Activated naive CD4-positive, alpha-beta T cell treated with anti-CD3 and anti-CD28 coated beads, Interleukin-2, amount 10 ng/mL, durations not matched to agents 7 days and 5 days (primary cell): ENCODE results near the gene CNTN5.

ENCODE experiments used
- CTCF ChIA-PET: fragments of 350-600 bp; sonication (Branson Sonifier 250); formaldehyde crosslinking; loops from one replicate; lab custom pipeline; 2021; ENCODE audit warnings: antibody characterized with exemption; lab: Charles Lee
- DNase-seq: peaks from one replicate; pipeline ENCODE4 v3.0.0-alpha.2; 2020
- H3K27ac Mint-ChIP-seq: one replicate; pipeline ENCODE4 v1.8.0; 2021; ENCODE audit warnings: mild to moderate bottlenecking, moderate library complexity, mixed read lengths
- H3K27me3 Mint-ChIP-seq: one replicate; pipeline ENCODE4 v1.8.0; 2021; ENCODE audit warnings: mild to moderate bottlenecking, mixed read lengths
- H3K36me3 Mint-ChIP-seq: one replicate; pipeline ENCODE4 v1.8.0; 2021; ENCODE audit warnings: mixed read lengths
- H3K4me1 Mint-ChIP-seq: one replicate; pipeline ENCODE4 v1.8.0; 2021; ENCODE audit warnings: mixed read lengths
- H3K4me3 Mint-ChIP-seq: one replicate; pipeline ENCODE4 v1.8.0; 2021; ENCODE audit warnings: mild to moderate bottlenecking, moderate library complexity, mixed read lengths
- H3K9me3 Mint-ChIP-seq: one replicate; pipeline ENCODE4 v1.8.0; 2021; ENCODE audit warnings: mixed read lengths

CNTN5 gene

GRCh38 chr11:99565333-99565732 is 544.6 kb downstream of the CNTN5 start:
- Mint-ChIP-seq H3K9me3 (peaks cover 4% of the 10 kb centered on the region), H3K4me1 (no peaks in the 10 kb centered on the region), H3K27me3 (no peaks in the 10 kb centered on the region), H3K36me3 (no peaks in the 10 kb centered on the region), H3K4me3 (no peak overlapping the region), H3K27ac (no peak overlapping the region)
- DNase-seq = no peak
- CTCF ChIA-PET = no interaction called here

- H3K4me3 Mint-ChIP-seq = no peak overlapping the region
- CTCF ChIA-PET = no interaction called here
- peaks cover 4% of the 10 kb centered on the region for H3K9me3 Mint-ChIP-seq
- H3K27ac Mint-ChIP-seq = no peak overlapping the region
- H3K27me3 Mint-ChIP-seq = no peaks in the 10 kb centered on the region
- no peak for DNase-seq
- no peaks in the 10 kb centered on the region for H3K4me1 Mint-ChIP-seq
- H3K36me3 Mint-ChIP-seq = no peaks in the 10 kb centered on the region
These were observed 546.7 kb downstream of the CNTN5 start for GRCh38 chr11:99567334-99567956.

- Mint-ChIP-seq H3K4me3 (no peak overlapping the region), H3K36me3 (no peaks in the 10 kb centered on the region), H3K27ac (no peak overlapping the region), H3K9me3 (peaks cover 7% of the 10 kb centered on the region), H3K27me3 (no peaks in the 10 kb centered on the region), H3K4me1 (no peaks in the 10 kb centered on the region)
- no peak for DNase-seq
- CTCF ChIA-PET = no interaction called here
These were observed 548.1 kb downstream of the CNTN5 start for GRCh38 chr11:99568808-99569207.

- H3K27me3 Mint-ChIP-seq = no peaks in the 10 kb centered on the region
- no peak for DNase-seq
- no peak overlapping the region for H3K27ac Mint-ChIP-seq
- H3K36me3 Mint-ChIP-seq = no peaks in the 10 kb centered on the region
- H3K4me3 Mint-ChIP-seq = no peak overlapping the region
- H3K9me3 Mint-ChIP-seq = peaks cover 10% of the 10 kb centered on the region
- no peaks in the 10 kb centered on the region for H3K4me1 Mint-ChIP-seq
- CTCF ChIA-PET = no interaction called here
These were observed 550.3 kb downstream of the CNTN5 start for GRCh38 chr11:99571094-99571493.

GRCh38 chr11:99584830-99585229 is 564.1 kb downstream of the CNTN5 start:
- Mint-ChIP-seq H3K4me3 (no peak overlapping the region), H3K36me3 (no peaks in the 10 kb centered on the region)
- CTCF ChIA-PET = no interaction called here

GRCh38 chr11:99585606-99586005 is 564.9 kb downstream of the CNTN5 start:
- H3K4me3 Mint-ChIP-seq = no peak overlapping the region
- no peaks in the 10 kb centered on the region for H3K36me3 Mint-ChIP-seq
- no peak for DNase-seq
- H3K27me3 Mint-ChIP-seq = no peaks in the 10 kb centered on the region
- H3K27ac Mint-ChIP-seq = no peak overlapping the region
- CTCF ChIA-PET = no interaction called here
- H3K4me1 Mint-ChIP-seq = no peaks in the 10 kb centered on the region
- H3K9me3 Mint-ChIP-seq = peaks cover 11% of the 10 kb centered on the region

More at GRCh38 chr11:99584830-99585229, 564.1 kb downstream of the CNTN5 start:
- Mint-ChIP-seq H3K27me3 (no peaks in the 10 kb centered on the region), H3K27ac (no peak overlapping the region), H3K9me3 (peaks cover 14% of the 10 kb centered on the region), H3K4me1 (no peaks in the 10 kb centered on the region)
- no peak for DNase-seq

GRCh38 chr11:99589771-99590170 is 569.0 kb downstream of the CNTN5 start:
- Mint-ChIP-seq H3K36me3 (no peaks in the 10 kb centered on the region), H3K4me1 (no peaks in the 10 kb centered on the region), H3K4me3 (no peak overlapping the region), H3K27ac (no peak overlapping the region), H3K27me3 (no peaks in the 10 kb centered on the region), H3K9me3 (peaks cover 4% of the 10 kb centered on the region)
- no peak for DNase-seq
- CTCF ChIA-PET = no interaction called here

- no peaks in the 10 kb centered on the region for H3K4me1 Mint-ChIP-seq
- no peaks in the 10 kb centered on the region for H3K36me3 Mint-ChIP-seq
- DNase-seq = no peak
- no peak overlapping the region for H3K4me3 Mint-ChIP-seq
- H3K27me3 Mint-ChIP-seq = no peaks in the 10 kb centered on the region
- H3K27ac Mint-ChIP-seq = no peak overlapping the region
- CTCF ChIA-PET = no interaction called here
- peaks cover 8% of the 10 kb centered on the region for H3K9me3 Mint-ChIP-seq
These were observed 571.5 kb downstream of the CNTN5 start for GRCh38 chr11:99592266-99592665.

GRCh38 chr11:99593197-99593596 is 572.4 kb downstream of the CNTN5 start:
- no peaks in the 10 kb centered on the region for H3K27me3 Mint-ChIP-seq
- no peaks in the 10 kb centered on the region for H3K36me3 Mint-ChIP-seq
- no peak overlapping the region for H3K27ac Mint-ChIP-seq
- no peak for DNase-seq
- peaks cover 6% of the 10 kb centered on the region for H3K9me3 Mint-ChIP-seq
- H3K4me1 Mint-ChIP-seq = no peaks in the 10 kb centered on the region
- CTCF ChIA-PET = no interaction called here
- H3K4me3 Mint-ChIP-seq = no peak overlapping the region

GRCh38 chr11:99601179-99601578 is 580.4 kb downstream of the CNTN5 start:
- no peak for DNase-seq
- Mint-ChIP-seq H3K4me1 (no peaks in the 10 kb centered on the region), H3K27ac (no peak overlapping the region), H3K36me3 (no peaks in the 10 kb centered on the region), H3K27me3 (no peaks in the 10 kb centered on the region), H3K4me3 (no peak overlapping the region), H3K9me3 (no peaks in the 10 kb centered on the region)
- CTCF ChIA-PET = no interaction called here

- H3K27me3 Mint-ChIP-seq = no peaks in the 10 kb centered on the region
- H3K4me1 Mint-ChIP-seq = no peaks in the 10 kb centered on the region
- DNase-seq = no peak
- CTCF ChIA-PET = no interaction called here
- no peak overlapping the region for H3K27ac Mint-ChIP-seq
- no peaks in the 10 kb centered on the region for H3K36me3 Mint-ChIP-seq
- H3K4me3 Mint-ChIP-seq = no peak overlapping the region
- H3K9me3 Mint-ChIP-seq = peaks cover 5% of the 10 kb centered on the region
These were observed 593.6 kb downstream of the CNTN5 start for GRCh38 chr11:99614352-99614751.

GRCh38 chr11:99630629-99631028 is 609.9 kb downstream of the CNTN5 start:
- Mint-ChIP-seq H3K27ac (no peak overlapping the region), H3K4me1 (no peaks in the 10 kb centered on the region), H3K4me3 (no peak overlapping the region), H3K9me3 (peaks cover 4% of the 10 kb centered on the region), H3K36me3 (no peaks in the 10 kb centered on the region), H3K27me3 (no peaks in the 10 kb centered on the region)
- DNase-seq = no peak
- CTCF ChIA-PET = no interaction called here

GRCh38 chr11:99631618-99632017 is 610.9 kb downstream of the CNTN5 start:
- CTCF ChIA-PET = no interaction called here
- Mint-ChIP-seq H3K4me1 (no peaks in the 10 kb centered on the region), H3K36me3 (no peaks in the 10 kb centered on the region), H3K27me3 (no peaks in the 10 kb centered on the region), H3K4me3 (no peak overlapping the region), H3K27ac (no peak overlapping the region), H3K9me3 (peaks cover 4% of the 10 kb centered on the region)
- no peak for DNase-seq

- H3K27ac Mint-ChIP-seq = no peak overlapping the region
- H3K9me3 Mint-ChIP-seq = peaks cover 7% of the 10 kb centered on the region
- no peaks in the 10 kb centered on the region for H3K4me1 Mint-ChIP-seq
- CTCF ChIA-PET = no interaction called here
- no peaks in the 10 kb centered on the region for H3K27me3 Mint-ChIP-seq
- DNase-seq = no peak
- H3K36me3 Mint-ChIP-seq = no peaks in the 10 kb centered on the region
- H3K4me3 Mint-ChIP-seq = no peak overlapping the region
These were observed 612.2 kb downstream of the CNTN5 start for GRCh38 chr11:99632969-99633368.

GRCh38 chr11:99634581-99634980 is 613.8 kb downstream of the CNTN5 start:
- H3K27ac Mint-ChIP-seq = no peak overlapping the region
- no peaks in the 10 kb centered on the region for H3K36me3 Mint-ChIP-seq
- no peak overlapping the region for H3K4me3 Mint-ChIP-seq
- CTCF ChIA-PET = no interaction called here
- H3K9me3 Mint-ChIP-seq = peaks cover 13% of the 10 kb centered on the region
- no peaks in the 10 kb centered on the region for H3K4me1 Mint-ChIP-seq
- no peak for DNase-seq
- H3K27me3 Mint-ChIP-seq = no peaks in the 10 kb centered on the region
